ENCODE data around the gene RYR1.

GRCh38 chr19:38441657-38442348, 8.3 kb downstream of the RYR1 start:
- TF ChIP-seq, protein P1, sequence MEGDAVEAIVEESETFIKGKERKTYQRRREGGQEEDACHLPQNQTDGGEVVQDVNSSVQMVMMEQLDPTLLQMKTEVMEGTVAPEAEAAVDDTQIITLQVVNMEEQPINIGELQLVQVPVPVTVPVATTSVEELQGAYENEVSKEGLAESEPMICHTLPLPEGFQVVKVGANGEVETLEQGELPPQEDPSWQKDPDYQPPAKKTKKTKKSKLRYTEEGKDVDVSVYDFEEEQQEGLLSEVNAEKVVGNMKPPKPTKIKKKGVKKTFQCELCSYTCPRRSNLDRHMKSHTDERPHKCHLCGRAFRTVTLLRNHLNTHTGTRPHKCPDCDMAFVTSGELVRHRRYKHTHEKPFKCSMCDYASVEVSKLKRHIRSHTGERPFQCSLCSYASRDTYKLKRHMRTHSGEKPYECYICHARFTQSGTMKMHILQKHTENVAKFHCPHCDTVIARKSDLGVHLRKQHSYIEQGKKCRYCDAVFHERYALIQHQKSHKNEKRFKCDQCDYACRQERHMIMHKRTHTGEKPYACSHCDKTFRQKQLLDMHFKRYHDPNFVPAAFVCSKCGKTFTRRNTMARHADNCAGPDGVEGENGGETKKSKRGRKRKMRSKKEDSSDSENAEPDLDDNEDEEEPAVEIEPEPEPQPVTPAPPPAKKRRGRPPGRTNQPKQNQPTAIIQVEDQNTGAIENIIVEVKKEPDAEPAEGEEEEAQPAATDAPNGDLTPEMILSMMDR (IDR thresholded peaks at IDR 0.05; ENCODE audit: low read length): no peak
- no peak for TF ChIP-seq EZH2 (optimal IDR thresholded peaks at IDR 0.05; ENCODE audit: low read depth, low read length)
- TF ChIP-seq EZH2phosphoT487 (IDR thresholded peaks at IDR 0.05; ENCODE audit: low read length): no peak

Measured in MM.1S (cell line).